ENCODE results near the gene ATRIP.

The ATRIP gene

DNA sequence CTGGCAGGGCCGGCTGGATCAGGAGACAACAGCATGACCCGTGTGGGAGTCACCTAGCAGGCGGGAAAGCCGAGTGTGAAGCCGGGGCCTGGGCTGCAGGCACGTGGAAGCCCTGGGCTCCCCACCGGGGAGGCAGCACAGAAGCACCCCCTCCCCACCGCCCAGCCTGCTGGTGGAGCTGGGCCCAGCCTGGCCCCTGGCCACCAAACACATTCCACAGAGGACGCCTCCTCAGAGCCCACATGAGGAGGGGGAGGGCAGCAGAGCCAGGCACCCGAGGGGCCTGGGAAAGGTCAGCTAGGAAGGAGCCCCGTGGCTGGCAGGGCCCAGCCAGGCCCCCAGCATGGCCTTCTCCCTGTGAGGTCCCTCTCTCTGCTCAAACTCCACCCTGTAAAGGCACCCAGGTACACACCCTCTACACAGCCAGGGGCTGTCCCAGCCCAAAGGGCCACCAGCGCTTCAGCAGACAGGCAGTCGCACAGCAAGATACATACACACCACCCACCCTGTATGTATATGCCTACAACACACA lies 21.2 kb upstream of the ATRIP start:
- DNase-seq, result no peak

DNA sequence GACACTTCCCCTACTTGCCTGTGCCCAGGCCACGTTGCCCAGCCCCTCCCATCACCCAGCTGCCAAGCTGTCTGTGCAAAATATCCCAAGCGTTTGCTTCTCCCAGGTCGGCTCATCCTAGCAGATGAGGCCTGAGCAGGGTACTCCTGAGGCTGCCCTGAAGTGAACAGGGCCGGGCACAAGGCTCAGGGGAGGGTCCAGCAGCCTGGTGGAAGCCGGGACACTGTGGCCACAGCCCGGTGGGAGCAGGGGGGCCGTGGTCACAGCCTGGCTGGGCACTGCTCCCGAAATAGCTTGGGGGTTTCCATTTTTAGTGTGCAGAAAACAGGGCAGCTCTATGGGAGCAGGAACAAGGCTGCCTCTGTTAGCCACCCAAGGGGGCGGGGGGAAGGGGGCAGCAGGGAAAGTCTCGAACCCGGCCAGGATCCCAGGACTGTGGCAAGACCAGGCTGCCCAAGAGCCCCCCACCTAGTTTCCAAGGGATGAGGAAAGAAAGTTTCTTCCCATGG lies 20.1 kb upstream of the ATRIP start:
- DNase-seq, result no peak

DNA sequence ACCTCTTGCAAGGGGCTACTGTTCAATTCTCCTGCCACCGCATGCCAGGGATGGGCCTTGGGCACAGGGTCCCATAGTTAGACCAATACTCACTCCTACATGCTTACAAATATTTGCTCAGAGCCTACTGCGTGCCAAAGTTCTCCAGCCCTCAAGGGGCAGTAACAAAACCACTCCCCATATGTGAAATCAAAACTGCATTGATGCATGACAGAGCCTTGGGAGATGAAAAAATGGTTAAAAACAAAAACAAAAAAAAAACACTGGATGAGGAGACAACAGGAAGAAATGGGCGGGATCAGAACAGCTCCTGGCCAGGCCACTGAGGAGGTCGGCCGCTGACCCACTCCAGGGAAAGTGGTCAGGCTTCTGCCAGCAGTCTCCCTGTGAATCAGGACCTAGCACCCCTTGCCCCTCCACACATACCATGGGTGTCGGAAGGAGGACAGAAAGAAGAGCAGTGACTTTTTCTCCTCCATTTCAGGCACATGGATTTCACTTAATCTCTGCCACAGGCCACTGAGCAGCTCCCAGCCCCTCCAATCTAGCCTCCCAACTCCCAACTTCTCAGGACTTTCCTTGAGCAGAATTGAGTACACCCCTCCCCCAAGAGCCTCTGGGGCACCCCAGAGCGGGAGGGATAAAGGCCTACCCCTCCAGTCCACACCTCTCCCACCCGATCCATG lies 19.4 kb upstream of the ATRIP start:
- DNase-seq, result peak; percentile 7

DNA sequence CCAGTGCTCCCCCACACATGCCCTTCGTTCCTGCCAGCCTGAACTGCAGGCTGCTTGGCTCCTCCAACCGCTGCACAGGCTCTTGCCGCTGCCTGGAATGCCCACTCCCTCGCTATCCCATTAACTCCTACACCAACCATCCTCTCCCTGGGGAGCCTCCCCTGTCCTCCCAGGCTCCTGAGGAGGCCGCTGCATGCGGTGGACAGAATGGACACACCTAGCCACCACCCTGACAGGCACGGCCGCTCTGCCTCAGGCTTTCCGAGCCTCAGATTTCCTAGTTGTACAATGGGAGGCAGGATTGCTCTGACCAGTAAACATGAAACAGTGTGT lies 18.9 kb upstream of the ATRIP start:
- no peak for DNase-seq

DNA sequence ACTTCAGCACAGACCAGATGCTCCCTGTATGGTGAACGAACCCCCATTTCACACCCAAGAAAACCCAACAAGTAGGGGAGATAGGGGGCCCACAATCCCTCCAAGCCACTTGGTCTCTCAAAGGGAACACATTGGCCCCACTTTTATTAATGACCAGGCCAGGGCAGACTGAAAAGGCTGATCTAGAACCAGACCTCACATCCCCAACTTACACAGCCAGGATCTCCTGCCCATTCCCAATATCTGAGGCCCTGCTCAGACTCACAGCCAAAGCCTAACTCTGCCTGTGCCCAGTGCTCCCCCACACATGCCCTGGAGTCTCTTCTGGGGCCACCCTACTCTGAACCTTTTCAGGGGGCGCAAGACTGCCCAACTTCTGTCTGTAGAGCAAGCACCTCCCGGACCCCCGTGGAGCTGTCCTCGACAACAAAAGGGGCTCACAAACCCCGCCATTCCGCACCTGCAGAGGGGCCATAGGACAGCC lies 18.4 kb upstream of the ATRIP start:
- no peak for DNase-seq

DNA sequence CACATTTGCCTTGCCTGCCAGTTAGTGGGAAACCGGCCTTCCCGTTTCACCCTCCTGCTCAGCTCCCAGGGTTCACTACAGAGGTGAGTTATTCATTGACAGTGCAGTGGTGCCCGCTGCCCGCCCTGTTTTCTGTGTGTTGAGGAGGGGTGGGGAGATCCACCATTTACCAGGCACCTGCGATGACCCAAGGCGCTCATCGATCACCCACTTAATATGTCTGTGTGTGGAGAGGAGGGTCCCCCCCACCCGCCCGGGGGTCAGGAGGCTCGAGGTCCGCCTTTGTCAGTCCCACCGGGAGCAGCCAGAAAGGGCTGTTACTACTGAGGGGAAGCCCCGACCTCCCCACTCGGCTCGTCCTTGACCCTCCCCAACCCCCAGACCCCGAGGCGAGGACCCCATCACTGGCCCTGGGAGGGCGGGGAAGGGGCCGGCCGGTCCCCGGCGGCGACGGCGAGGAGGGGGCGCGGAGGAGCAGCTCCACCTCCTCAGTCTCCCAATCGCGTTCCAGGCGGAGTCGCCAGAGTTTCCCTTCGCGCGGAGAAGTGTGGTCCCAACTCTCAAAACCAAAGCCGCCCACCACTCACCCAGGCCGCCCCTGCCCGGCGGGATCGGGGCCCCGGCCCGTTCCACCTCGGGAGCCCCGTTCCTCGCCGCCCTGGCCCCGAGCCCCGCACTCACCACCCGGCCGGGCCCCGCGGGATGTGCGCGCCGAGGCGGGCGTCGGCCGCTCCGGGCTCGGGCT lies 17.8 kb upstream of the ATRIP start:
- DNase-seq, result peak; percentile 65

DNA sequence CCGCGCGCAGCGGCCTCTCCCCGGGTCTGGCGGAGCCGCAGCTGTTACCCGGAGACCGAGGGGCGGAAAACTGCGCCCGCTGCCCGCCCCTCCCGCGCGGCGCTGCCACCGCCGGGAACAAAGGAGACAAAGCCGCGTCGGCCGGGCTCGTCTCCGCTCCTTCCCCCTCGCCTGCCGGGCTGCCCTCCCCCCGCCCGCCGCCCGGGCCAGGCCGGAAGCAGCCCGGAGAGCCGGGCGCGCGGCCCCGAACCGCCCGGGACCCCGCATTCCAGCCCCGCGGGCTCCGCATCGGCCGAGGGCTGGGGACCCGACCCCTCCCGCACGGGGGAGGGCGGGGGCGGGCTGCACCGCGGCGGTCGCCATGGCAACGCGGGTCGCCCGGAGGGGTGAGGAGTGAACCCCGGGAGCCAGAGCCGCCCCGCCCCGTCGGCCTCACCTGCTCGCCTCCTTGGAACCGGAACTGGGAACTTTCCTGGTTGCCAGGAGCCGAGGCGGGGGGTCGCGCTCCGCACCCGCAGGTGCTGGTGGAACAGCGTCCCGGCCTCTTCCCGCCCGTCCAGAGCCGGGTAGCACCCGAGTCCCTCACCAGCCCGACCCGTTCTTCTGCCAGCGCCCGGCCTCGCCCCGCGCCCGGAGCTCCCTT lies 17.1 kb upstream of the ATRIP start:
- DNase-seq, result peak; percentile 74

DNA sequence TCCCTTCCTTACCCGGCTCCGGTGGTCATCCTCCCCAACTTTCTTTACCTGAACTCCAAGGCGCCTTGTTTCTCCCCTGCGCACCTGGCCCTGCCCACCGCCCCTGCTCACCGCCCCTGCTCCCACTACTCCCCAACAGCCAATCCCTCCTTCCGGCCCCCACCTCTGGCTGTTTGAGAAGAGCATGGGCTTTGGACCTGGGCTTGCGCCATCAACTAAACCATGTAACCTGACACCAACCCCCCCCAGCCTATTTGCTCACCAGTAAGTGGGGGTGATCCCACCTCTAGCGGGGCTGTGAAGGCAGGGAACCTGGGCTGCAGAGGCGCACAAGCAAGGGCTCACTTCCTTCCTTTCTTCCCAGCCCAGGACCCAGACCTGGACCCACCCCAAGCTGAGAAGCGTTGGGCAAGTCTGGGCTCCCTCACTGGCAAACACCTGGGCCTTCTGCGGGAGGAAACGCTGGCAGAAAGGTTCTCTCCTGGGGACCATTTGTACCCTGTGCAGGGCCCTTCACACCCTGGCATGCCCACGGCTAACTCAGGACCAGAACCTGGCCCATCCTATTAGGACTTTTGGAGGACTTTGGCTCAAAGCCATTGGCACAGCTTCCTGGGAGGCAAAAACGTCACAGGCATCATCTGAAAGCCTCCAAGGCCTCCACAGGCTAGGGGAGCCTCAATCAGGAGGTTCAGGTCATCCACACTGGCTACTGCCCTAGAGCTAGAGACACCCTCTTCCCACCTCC lies 16.4 kb upstream of the ATRIP start, which contains the start of gene PLXNB1:
TSS of gene PLXNB1 (minus strand) at position 127 of the 748 bp plus-strand sequence. CDS start 5,475 bp downstream, outside the sequence.
- peak; percentile 67 for DNase-seq

DNA sequence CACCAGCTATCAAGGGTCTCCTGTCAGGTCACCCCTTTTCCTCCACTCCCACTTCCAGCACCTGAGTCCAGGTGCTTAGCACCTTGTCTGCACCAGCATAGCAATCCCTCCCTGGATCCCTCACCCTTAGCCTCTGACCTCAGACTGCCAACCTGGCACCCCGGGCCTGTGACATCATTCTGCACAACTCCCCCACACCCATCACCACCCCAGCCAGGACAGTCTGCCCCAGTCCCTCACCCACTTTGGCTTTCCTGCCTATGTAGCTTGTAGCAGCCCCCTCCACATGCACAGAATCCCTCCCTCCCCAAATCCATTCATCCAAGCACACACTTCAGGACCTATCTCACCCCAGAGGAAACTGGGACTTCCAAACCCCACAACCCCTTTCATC lies 15.8 kb upstream of the ATRIP start:
- no peak for DNase-seq

DNA sequence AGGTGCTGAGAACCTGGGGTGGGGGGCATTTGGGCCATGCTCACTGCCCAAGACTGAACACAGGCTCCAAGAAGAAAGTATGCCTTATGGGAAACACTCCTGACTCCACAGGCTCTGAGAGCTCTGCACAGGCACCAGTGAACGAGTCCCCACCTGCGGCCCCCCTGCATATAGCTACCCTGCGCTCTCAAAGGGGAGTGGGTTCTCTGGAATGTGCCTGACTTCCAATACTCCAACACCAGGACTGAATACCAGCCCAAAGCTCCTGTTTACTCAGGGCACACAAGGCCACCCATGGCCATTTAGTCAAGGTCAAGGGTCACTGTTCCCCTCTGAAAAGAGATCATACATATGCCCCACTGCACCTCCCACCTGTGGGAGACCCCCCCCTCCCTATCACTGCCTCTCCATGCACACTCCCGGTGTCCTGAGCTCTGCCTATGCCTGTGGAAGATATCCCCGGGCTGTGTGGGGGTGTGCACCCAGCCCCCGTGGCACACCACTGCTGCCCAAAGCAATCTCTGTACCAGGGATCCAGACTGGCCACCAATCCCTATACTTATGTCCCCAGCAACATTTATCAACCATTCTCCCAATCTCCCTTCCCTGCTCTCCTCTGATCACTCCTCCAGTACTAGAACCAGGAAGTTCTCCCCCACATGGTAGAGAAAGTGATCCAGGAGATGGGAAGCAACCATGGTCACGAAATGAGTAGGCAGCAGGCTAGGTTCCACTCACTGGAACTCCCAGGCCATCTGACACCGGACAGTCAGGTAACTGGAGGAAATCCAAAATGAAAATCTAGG lies 15.1 kb upstream of the ATRIP start:
- no peak for DNase-seq

DNA sequence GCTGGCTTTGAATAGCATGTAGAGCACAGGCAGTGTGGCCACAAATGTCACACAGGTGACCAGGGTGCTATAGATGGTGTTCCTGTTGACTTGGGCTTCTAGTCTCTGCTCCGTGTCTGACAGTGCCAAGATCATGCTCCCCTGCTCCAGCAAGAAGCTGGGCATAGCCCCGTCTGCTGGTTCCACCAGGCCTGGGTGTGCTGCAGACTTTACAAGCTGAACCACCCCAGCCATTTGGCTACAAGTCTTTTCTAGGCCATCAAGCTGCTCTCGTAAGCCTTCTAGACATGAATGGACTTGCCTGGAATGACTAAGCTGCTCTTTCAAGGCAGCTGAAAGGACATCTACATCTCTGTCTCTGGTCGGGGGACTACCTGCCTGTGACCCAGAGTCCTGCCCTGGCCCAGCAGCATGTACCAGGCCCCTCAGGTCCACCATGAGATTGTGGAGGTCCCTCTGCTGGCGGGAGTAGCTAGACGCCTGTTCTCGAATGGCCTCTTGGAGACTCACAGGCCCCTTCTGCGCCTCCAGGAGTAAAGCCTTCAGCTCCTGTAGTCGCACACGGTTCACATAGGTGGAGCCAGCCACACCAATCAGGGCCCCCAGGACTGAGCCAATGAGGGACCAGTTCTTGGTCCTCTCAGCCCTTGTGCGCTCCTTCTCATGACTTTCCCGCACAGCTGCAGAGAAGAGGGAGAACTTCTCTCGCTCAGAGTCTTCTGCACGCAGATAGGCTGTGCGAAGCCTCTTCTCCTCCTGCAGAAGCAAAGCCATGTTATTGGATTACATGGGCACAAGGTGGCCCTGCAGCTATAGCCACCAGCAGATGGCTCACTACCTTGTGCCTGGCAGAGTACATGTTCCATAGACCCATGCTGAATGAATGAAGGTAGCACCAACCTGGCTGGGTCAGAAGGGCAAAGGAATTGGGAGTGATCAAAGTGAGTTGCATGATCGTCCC lies 13.8 kb upstream of the ATRIP start:
- DNase-seq, result no peak

DNA sequence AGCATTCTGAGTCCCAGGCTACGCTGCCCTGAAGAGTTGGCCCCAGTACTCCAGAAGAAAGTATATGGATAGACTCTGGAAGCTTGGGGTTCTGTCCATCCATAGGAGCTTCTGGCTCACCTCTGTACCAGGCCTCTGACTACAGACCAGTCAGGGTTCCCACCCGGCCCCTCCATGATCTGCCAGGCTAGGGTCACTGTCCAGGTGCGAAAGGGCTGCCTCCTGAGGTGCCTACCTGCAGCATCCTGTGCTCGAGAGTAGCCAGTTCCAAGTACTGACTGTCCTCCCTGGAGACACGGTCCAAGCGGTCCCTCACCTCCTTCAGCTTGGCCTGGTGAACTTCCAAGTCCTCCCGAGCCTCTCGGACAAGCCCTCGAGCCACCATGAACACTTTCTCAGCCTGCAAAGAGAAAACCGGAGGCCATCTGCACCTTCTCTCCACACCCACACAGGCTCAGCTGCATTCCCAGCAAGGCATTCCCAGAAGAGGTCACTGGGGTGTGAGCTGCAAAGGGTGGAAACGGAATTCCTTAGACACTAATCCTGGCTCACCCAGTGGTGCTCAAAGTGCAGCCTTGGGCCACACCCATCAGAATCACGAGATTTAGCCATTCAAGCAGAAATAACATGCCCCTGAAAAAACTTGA lies 12.9 kb upstream of the ATRIP start:
- no peak for DNase-seq

DNA sequence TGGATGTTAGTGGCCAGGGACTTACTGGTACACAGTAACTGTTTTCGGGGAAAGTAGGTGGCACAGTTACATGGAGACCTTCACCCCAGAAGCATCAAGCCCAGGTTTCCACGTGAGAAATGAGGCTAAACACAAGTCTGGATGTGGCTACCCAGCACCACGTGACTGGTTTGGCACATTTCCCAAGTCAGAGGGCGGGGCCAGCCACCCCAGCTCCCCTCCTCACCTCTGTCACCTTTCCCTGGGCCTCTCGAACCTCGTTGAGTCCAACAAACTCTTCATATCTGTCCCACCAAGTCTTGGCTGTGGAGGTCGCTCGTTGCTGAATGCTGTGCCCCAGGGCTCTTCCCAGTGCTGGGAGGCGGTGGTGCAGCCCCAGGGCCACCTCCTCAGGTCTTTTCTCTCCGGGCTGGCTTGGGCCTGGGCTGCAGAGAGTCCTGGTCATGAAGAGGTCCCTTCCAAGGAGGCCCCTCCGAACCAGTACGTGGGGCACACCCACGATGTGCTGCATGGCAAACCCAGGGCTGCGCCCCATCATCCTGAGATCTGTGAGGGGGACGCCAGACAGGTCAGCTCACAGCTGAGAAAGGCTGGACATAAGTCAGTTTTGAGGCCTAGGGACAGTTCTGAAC lies 11.8 kb upstream of the ATRIP start:
- no peak for DNase-seq

DNA sequence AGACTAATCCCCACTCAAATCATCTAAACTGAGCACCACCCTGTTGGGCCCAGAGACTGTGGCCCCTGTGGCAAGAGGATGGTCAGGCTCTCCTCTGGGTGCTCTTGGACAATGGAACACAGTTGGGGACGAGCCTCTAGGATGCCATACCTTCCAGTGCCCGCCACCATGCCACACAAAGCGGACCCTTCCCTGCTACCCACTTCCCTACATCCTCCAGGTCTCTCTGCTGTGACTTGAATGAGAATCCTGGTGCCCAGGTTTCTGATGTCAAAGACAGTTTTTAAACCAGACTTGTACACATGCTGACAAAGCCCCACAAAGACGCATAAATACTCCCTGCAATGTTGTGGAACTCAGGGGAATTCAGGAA lies 11.3 kb upstream of the ATRIP start:
- no peak for DNase-seq

DNA sequence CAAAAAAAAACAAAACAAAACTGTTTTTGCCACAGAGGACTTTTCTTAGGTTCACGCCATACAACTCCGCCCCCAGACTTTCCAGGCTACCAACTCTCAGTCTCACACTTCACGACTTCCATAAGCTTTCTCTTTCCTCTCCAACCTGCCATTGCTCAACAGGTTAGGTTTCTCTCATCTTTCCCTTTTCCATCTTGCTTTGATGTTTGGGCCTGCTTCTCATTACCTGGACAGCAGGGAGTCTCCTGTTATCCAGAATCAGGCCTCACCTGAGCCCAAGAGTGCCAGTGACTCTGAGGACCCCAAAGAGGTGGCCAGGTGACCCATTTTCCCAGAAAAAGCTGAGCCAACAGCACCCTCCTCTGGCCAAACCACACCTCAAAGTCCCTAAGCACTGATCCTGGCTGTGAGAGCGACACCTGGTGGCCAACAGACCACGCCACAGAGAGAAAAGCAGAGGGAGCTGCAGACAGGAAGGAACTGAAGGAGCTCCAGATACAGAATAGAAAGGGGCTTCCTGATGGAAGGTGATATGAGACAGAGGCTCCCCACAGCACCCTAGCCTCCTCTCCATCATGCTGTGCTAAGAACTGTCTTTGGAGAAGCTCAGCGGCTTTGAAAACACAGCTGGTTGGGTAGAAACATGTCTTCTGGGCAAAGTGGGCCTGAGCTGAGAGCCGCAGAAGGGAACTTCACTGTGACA lies 10.6 kb upstream of the ATRIP start:
- DNase-seq, result peak; percentile 72

DNA sequence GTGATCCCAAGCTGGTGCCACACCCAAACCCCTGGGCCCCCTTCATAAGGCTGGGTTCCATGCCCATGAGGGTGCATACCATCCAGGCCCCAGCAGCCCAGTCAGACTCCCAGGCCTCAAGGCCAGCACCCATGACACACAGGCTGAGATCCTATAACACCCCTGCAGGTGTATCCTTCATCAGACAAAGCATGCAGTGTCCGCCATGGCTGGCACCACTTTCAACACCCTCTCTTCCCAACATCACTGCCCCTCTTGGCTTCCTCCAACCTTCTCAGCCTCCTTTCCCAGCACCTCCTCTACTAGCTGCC lies 10.1 kb upstream of the ATRIP start:
- DNase-seq, result no peak

DNA sequence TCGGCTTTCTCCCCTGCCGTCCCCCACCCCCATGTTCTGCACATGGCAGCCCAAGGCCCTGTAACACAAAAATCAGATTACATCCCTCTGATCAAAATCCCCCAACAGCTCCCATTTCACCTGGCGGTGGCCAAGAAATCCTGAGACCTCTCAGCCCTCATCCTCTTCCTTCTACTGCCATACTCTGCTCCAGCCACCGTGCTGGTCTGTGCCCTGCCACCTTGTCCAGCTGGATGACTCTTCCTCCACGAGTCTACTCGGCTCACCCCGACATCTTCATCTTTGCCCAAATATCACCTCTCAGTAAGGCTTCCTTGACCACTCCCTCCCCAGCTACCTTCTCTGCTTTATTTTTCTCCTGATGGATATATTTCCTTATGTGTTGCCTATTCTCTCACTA lies 9.7 kb upstream of the ATRIP start:
- no peak for DNase-seq

DNA sequence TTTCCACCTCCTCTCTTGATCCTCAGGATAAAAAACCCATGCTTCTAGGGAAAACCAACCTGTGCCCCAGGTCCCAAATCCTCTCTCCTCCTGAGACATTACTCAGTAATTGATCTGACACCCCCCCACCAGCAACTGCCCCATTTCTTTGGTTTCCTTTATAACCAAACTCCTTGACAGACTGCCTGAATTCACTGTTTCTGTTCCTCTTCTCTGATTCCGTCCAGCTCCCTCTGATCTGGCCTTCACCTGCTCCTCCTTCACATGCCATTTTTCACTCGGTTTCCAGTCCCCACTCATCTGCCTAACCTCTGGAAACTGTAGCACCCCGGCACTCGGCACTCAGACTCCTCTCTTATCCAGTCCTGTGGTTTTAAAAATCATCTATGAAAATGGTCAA lies 8.7 kb upstream of the ATRIP start:
- DNase-seq, result no peak

All from DMS53 (cell line).